ENCODE data around the gene GABRG3.

- TF ChIP-seq POLR2A (IDR thresholded peaks at IDR 0.05) (no peak), CTCF (IDR thresholded peaks at IDR 0.05) (no peak)
Observed at GRCh38 chr15:27429577-27429976, 458.6 kb downstream of the GABRG3 start.
